NCI-H526 (cell line): Measurements from ENCODE around the gene SLC45A2.
"Not testable (repeated sequence)": the region's sequence is repeated elsewhere in the genome, so short reads cannot be mapped to it uniquely, and the experiment has no call there.

Source experiments
- DNase-seq, 2 experiments: peaks; one replicate each; lab custom pipeline; 2025; lab: John Stamatoyannopoulos, UW

The SLC45A2 gene

DNA sequence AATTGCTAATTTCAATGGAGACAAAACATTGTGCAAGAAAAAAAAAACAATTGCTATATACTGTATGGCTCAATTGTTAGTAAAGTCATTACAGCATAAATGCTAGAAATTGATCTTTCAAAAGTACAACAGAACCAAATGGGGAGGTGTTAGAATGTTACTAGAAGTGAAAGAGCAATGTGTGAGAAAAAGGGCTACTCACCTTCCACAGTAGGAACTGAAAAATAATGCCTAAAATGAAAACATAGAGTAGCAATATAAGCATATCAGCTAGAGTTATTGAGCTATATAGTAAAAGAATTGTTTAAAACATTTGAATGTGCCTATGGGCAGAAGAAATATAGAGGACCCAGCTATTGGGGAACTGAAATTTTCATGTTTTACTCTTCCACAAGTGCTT is 59.2 kb downstream of the SLC45A2 start:
- DNase-seq, result no peak

- DNase-seq, result no peak
Measured at GRCh38 chr5:33921002-33921401, 63.5 kb downstream of the SLC45A2 start.

DNA sequence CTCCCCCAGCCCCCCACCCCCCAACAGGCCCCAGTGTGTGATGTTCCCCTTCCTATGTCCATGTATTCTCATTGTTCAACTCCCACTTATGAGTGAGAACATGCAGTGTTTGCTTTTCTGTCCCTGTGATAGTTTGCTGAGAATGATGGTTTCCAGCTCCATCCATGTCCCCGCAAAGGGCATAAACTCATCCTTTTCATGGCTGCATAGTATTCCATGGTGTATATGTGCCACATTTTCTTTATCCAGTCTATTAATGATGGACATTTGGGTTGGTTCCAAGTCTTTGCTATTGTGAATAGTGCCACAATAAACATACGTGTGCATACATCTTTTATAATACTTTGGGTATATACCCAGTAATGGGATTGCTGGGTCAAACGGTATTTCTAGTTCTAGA is 69.6 kb downstream of the SLC45A2 start:
- DNase-seq, result not testable (repeated sequence)

DNA sequence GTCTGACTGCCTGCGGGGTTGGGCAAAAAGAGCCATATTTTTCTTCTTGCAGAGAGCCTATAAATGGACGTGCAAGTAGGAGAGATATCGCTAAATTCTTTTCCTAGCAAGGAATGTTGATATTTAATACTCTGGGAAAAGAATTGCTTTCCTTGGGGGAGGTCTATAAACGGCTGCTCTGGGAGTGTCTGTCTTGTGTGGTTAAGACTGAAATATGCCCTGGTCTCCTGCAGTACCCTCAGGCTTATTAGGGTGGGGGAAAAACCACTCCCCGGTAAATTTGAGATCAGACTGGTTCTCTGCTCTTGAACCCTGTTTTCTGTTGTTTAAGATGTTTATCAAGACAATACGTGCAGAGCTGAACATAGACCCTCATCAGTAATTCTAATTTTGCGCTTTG is 78.2 kb downstream of the SLC45A2 start:
- DNase-seq, result peak in 1 of 2 experiments; percentile 13

DNA sequence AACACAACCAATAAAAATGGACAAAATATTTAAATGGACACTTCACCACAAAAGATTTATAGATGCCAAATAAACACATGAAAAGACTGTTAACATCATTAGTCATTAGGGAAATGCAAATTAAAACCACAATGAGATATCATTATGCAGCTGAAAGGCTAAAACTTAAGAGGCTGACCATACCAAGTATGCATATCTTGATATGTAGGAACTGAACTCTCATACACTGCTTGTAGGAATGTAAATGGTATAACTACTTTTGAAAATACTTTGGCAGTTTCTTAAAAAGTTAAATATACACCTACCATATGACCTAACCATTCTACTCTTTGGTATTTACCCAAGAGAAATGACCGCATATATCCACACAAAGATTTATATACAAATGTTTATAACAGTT is 79.1 kb downstream of the SLC45A2 start:
- no peak for DNase-seq

DNA sequence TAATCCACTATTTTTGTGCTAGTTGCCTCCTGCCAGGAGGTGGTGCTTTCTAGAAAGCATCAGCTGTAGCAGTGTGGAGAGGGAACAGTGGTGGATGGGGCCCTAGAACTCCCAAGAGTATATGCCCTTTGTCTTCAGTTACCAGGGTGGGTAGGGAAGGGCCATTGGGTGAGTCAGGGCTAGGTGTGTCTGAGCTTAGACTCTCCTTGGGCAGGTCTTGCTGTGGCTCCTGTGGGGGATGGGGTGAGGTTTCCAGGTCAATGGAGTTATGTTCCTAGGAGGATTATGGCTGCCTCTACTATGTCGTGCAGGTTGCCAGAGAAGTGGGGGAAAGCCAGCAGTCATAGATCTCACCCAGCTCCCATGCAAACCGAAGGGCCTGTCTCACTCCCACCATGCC is 81.4 kb downstream of the SLC45A2 start:
- DNase-seq, result no peak

GRCh38 chr5:33901156-33901555 is 83.3 kb downstream of the SLC45A2 start:
- DNase-seq, result no peak
